ENCODE measurements around the gene SLC19A1.
"Not testable (repeated sequence)": the region's sequence is repeated elsewhere in the genome, so short reads cannot be mapped to it uniquely, and the experiment has no call there.

SLC19A1 gene

DNA sequence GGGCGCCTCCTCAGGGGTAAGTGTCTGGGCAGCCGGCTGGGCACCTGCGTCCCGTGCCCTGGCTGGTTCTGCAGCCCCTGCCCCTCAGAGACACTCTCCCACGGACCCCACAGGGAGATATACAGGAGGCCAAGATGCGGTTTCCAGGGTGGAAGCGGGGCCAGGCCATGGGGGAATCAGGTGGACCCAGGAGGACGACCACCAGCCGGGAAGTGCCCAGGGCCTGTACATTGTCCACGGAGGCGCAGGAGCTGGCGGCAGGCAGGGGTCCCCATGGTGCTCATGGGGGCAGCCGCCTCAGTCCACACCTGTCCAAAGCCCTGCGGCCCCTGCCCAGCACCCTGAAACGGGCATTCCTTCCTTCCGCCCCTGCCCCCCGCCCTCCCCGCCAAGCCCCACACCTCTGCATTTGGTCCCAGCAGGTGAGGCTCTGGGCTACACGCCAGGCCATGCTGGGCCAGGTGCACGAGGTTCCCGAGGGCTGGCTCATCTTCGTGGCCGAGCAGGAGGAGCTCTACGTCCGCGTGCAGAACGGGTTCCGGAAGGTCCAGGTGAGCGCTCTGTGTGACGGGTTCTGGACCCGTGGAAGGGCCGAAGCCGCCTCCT lies 36.7 kb downstream of the SLC19A1 start:
- DNase-seq (ENCODE audit: low spot score), result no peak

DNA sequence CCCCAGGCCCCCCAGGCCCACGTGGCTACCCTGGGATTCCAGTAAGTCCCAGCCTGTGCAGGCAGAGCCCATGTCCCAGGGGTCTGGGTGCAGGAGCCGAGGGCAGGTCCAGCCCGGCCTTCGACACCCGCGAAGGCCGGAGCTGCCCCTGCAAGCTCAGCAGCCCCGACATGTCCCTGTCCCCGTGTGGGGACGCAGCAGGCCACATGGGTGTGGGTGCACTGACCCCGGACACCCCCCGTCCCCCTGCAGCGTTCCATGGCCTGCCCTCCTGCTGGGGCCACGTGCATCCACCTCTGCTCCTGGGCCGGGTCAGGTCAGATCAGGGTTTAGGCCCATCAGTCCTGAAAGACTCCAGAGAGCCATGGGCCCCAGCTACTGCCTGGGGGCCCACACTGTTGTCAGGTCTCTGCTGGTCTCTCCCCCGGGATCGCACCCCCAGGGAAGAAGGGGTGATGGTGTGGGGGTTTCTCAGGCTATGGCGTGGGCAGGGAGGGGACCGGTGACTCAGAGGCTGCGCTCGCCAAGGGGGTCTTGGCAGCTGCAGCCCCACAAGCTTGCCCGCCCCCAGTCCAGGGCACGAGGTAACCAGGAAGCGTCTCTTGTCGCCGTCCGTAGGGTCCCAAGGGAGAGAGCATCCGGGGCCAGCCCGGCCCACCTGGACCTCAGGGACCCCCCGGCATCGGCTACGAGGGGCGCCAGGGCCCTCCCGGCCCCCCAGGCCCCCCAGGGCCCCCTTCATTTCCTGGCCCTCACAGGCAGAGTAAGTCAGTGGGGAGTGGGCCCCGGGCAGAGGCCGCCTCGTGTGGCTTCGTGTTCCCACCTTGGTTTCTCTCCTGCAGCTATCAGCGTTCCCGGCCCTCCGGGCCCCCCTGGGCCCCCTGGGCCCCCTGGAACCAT lies 37.5 kb downstream of the SLC19A1 start:
- no peak for DNase-seq (ENCODE audit: low spot score)

DNA sequence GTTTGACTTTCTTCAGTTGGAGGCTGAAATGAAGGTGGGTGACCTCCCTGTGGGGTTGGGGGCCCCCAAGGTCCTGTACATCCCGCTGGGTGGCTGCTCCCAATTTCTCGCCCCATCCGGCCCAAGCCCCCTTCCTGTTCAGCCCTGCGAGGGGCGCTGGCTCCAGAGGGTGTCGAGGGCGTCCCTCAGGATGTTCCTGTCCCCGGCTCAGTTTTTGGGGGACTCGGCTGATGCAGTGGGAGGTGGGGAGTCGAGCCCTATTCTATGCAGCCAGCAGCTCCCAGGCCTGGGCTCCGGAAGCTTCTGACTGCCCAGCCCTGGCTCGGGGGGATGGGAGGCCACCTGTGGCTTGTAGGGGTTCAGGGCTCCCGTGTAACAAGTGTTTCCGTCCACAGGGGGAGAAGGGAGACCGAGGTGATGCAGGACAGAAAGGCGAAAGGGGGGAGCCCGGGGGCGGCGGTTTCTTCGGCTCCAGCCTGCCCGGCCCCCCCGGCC lies 38.2 kb downstream of the SLC19A1 start:
- DNase-seq (ENCODE audit: low spot score), result no peak

DNA sequence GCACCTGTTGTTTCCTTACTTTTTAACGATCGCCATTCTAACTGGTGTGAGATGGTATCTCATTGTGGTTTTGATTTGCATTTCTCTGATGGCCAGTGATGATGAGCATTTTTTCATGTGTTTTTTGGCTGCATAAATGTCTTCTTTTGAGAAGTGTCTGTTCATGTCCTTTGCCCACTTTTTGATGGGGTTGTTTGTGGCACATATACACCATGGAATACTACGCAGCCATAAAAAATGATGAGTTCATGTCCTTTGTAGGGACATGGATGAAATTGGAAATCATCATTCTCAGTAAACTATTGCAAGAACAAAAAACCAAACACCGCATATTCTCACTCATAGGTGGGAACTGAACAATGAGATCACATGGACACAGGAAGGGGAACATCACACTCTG lies 39.0 kb downstream of the SLC19A1 start:
- DNase-seq (ENCODE audit: low spot score), result not testable (repeated sequence)

DNA sequence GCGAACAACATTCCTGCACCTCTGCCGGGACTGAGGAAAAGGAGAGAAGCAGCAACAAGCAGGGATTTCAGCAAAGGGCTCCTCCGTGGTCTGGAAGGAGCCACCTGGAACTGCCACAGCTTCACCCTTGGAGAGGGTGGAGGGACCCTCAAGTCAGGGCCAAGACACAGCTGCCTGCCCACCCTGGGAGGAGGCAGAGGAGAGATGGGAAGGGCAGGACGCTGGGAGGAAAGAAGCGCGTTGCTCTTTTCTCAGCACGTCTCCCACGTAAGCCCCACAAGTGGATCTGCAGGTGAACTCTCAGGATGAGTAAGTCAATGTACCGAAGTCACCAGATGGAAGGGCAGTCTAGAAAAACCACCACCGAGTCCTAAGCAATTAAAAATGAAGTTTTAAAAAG lies 39.6 kb downstream of the SLC19A1 start:
- no peak for DNase-seq (ENCODE audit: low spot score)

DNA sequence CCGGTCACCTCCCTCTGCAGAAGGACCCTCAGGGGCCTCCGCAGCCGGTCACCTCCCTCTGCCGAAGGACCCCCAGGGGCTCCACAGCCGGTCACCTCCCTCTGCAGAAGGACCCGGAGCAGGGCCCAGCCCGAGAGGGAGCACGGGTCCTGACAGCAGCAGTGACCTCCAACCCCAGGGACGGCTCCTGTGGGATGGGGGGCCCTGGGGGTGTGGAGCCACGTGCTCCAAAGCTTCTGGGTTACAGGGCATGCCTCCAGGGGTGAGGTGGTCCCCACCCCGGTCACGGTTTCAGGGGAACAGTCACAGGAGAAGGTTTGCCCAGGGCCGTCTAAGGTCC lies 40.3 kb downstream of the SLC19A1 start:
- no peak for DNase-seq (ENCODE audit: low spot score)

DNA sequence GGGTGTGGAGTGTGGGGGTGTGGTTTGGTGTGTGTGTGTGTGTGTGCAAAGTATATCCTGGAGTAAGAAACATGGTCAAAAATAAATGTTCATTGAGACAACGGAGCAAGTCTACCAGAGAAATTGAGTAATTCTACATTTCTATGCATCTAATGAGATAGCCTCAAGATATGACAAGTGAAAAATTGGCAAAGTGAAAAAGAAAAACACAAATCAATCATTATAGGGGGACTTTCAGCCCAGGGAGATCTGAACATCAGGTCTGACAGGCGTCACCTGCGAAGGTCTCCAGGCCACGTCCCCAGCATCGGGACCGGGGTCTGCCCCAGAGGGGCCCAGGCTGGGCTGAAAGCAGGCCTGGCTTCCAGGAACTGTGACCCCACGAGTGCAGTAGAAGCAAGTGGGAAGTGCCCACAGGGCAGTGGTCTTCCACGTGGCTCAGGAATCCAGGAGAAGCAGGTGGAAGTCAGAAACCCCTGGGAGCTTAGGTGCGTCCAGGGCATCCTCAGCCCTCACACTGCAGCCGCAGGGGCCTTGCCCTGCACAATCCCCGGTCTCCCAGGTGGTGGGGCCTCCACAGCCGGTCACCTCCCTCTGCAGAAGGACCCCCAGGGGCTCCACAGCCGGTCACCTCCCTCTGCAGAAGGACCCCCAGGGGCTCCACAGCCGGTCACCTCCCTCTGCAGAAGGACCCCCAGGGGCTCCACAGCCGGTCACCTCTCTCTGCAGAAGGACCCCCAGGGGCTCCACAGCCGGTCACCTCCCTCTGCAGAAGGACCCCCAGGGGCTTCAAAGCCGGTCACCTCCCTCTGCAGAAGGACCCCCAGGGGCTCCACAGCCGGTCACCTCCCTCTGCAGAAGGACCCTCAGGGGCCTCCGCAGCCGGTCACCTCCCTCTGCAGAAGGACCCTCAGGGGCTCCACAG lies 40.9 kb downstream of the SLC19A1 start:
- DNase-seq (ENCODE audit: low spot score), result not testable (repeated sequence)

DNA sequence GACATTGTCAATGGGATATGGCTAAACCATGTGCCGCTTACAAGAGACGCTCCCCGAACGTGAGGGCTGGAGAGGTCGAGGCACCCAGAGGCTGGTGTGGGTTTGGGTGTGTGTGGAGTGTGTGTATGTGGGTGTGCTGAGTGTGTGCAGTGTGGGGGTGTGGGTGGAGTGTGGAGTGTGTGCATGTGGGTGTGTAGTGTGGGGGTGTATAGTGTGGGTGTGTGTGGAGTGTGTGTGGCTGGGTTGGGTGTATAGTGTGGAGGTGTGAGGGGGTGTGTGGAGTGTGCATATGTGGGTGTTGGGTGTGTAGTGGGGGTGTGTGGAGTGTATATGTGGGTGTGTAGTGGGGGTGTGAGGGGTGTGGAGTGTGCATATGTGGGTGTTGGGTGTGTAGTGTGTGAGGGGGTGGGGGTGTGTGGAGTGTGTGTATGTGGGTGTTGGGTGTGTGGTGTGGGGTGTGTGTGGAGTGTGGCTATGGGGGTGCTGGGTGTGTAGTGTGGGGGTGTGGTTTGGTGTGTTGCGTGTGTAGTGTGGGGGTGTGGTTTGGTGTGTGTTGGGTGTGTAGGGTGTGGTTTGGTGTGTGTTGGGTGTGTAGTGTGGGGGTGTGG lies 42.2 kb downstream of the SLC19A1 start:
- DNase-seq (ENCODE audit: low spot score), result no peak

DNA sequence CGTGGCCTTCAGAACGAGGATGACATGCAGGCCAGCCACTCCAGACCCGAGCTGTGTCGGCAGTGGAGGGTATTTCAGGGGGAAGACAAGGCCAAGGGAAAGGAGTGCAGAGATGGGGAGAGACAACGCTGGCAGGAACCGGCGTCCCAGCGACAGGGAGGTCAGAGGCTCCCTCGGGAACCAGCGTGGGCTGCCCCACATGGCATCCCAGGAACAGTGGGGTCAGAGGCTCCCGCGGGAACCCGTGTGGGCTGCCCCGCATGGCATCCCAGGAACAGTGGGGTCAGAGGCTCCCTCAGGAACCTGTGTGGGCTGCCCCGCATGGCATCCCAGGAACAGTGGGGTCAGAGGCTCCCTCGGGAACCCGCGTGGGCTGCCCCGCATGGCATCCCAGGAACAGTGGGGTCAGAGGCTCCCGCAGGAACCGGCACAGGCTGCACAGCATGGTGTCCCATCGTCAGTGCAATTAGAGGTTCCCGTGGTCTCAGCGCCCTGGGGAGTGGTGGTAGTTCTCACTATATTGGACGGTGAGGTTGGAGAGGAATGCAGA lies 43.0 kb downstream of the SLC19A1 start:
- DNase-seq (ENCODE audit: low spot score), result no peak

DNA sequence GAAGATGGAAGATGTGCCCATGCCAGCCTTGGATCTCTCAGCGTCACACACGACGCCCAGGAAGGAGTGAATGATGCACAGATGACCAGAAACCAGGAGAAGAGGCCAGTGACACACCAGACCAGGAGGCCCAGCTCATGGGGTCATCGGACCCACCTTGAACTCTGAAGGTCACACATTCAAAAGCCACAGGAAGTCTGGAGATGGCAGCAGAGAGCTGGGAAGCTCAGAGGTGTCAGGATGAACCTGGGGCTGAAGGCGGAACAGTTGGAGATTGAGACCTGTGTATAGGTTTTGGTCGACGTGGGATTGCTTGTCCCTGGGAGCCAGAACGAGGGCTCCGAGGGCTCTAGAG lies 43.6 kb downstream of the SLC19A1 start:
- DNase-seq (ENCODE audit: low spot score), result no peak

DNA sequence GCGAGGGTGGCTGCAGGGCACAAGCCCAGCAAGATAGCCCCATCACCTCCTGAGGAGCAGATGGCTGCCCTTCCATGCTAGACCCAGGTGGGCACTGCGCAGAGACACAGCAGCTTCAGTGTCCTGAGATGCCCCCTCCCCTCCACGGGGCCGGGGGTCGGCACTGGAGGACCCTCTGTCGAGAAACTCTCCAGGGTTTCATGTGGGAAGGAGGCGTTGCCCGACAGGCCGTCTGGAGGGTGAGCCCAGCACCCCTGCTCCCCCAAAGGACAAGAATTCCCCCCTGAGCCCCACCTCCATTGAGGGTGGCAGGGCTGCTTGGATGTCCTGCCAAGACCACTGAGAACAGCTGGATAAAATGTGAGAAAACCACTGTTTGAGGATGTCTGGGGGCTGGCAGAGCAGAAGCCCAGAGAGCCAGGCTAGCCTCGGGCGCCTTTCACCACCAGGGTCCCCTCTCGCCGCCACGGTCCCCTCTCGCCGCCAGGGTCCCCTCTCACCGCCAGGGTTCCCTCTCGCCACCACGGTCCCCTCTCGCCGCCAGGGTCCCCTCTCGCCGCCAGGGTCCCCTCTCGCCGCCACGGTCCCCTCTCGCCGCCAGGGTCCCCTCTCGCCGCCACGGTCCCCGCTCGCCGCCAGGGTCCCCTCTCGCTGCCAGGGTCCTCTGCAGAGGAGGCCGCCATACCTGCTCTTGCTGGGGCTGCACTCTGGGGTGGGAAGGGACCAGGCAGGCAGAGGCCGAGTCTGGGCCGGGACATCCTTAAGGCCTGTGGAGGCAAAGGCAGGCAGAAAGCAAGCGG lies 44.2 kb downstream of the SLC19A1 start:
- no peak for DNase-seq (ENCODE audit: low spot score)

DNA sequence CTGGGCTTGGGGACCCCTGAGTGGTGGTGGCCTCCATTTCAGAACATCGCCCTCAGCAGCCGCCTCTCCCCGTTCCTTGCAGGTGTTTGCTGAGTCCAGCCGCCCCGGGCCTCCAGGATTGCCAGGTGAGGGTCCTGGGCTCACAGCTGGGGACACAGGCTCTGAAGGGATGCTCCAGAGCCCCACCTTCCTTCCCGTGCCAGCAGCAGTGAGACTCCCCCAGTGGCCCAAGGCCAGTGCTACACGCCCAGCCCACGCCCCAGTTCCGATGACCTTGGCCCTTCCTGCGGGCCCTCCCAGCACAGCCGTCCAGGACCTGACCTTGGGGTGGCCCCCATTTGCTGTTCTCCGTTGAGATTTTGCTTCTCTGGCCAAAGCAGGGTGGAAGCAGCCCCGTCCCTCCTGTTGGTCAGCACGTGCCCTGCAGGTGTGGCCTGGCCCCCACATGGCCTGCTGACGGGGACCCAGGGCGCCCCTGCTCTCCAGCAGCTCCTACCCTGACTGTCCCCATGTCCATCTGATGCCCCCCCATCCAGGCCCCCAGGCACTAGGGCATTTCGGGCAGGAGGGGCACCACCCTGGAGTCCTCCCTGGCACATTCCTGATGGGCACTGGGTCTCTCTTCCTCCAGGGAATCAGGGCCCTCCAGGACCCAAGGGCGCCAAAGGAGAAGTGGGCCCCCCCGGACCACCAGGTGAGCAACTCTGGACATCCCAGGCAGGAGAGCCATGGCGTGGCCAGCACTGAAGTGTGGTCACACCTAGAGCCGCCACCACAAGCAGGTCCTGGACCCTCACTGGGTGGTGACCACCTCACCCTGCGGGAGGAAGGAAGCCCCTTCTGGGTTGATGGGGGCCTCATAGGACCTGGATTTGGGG lies 45.0 kb downstream of the SLC19A1 start:
- DNase-seq (ENCODE audit: low spot score), result no peak

DNA sequence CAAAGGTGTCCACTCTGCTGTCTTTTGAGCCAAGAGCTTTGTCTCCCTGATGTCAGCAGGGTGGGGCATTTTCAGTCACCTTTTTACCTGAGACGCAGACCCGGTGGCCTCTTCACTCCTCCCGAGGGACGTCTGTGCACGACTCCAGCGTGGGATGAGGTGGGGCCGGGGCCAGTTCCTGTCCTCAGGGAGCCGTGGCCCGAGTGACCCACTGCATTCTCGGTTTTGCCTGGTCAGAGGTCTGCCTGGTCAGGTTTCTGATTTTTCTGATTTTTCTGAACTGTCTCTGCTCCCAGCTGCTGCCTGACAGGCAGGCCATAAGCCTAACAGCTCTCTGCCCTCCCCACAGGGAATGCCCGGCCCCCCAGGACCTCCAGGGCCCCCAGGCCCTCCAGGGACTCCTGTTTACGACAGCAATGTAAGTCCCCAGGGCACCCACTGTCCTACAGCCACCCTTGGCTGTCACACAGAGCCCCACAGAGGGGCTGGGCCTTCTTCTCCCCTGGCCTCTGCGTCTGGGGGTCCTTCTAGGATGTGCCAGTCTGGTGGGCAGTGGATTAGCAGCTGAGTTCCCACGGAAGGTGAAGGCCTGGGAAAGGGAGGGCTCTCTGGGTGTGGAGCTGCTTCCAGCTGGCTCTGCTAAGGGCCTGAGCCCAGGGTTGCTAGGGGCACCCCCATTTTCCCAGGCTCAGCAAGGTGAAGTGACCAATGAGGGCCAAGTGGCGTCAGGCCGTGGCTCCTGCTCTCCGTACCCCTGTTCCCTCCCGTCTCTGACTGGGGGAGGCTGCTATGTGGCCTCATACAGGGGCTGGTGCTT lies 45.9 kb downstream of the SLC19A1 start:
- DNase-seq (ENCODE audit: low spot score), result no peak

DNA sequence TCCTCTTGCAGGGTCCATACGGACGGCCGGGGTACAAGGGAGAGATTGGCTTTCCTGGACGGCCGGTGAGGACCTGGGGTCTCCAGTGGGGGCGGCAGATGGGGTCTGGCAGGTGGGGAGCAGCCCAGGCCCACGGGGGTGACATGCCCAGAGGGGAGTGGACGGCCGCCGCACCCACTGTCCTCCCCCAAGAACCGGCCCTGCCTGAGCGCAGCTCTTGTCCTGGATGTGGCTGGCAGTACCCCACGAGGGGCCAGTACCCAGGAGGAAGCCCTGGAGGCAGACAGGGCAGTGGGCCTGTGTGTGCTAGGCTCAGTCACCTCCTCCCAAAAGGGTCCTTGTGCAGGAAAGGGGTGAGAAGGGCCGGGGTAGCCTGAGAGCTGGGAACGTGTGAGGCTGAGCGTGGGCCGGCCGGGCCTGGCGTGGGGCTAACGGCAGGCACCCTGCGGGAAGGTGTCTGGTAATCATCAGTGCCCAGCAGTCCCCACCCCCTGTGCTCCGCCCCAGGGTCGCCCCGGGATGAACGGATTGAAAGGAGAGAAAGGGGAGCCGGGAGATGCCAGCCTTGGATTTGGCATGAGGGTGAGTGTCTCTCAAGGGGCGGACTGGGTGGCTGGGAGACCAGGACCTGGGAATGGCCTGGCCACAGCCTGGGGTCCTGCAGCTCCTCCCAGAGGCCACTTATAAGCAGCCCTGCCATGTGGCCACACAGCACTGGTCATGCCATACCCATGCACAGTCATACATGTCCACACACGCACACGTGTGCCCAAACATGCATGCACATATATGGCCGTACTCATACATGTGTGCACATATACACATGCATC lies 47.2 kb downstream of the SLC19A1 start:
- DNase-seq (ENCODE audit: low spot score), result no peak

DNA sequence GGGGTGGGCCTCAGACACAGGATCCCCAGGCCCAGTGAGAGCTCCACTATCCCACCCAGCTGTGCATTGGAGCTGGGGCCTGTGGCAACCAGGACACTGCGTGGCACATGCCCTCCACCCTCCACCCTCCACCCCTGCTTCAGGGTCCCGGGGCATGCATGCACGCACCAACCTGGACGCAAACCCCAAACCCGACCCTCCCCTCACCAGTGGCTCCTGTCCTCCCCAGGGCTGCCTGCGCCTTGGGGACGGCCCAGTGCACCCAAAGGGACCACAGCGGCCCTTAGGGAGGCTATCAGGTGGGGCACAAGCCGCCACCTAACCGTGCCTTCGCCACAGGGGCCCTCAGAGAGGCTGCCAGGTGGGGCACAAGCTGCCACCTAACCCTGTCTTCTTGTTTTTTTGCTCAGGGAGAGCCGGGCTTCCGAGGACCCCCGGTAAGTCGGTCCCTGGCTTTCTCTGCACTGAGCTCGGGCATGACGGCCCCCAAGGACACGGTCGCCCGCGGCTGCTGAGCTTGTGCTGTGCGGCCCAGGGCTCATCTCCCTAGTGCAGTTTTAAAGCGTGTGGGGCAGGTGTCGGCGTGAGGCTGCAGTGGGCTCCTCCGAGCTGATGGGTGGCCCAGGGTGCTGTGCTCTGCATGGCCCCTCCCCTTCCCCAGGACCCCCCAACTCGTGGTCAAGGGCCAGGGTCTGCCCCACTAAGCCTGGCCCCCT lies 47.9 kb downstream of the SLC19A1 start:
- DNase-seq (ENCODE audit: low spot score), result no peak

DNA sequence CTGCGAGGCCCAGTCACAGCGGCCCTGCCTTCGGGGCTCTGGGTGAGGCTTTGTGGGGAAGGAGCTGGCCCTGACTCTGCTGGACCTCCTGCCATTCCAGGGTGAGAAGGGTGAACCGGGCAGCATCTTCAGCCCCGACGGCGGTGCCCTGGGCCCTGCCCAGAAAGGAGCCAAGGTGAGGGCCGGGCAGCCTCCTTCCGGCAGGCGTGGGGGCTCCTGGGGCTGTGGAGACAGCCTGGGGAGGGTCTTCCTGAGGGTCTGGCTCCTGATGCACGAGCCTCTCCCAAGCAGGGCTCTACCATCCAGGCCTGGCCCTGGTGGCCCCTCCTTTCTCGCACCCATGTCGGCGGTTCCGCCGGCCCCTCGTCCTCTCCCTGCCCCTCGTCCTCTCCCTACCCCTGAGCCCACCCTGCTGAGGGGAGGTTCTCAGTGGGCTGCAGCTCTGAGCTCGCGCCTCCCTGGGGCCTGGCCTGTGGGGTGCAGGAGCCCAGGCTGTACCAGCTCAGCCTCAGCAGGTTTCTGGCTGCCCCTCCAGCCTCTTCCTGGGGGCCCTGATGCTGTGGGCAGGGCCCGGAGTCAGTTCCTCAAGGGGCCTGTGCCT lies 48.7 kb downstream of the SLC19A1 start:
- no peak for DNase-seq (ENCODE audit: low spot score)

DNA sequence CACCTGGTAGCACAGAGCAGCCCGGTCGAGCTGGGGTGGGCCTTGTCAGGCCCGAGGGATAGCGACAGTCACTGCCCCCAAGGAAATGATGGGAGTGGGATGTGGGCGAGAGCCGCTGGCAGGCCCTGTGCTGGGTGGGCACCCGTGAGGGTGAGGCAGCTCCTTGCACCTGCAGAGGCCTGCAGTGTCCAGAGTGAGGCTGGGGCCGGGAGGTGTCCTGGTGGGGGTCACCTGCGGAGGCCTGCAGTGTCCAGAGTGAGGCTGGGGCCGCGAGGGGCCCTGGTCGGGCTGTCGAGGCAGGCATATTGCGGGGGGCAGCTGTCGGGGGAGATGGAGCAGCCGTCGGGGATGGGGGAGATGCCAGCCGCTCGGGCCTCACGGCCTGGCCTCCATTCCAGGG lies 49.5 kb downstream of the SLC19A1 start:
- no peak for DNase-seq (ENCODE audit: low spot score)
